VCaP (cell line): Measurements from ENCODE around the gene KSR1.
"Not testable (repeated sequence)": the region's sequence is repeated elsewhere in the genome, so short reads cannot be mapped to it uniquely, and the experiment has no call there.

Experiments used
- H3K27ac ChIP-seq: fragments of 450-650 bp; 2 replicates; pipeline ENCODE4 v1.5.1; 2017
- CTCF ChIP-seq: fragments of 450-650 bp; conservative IDR thresholded peaks from 2 replicates; pipeline ENCODE4 v1.5.1; 2017; ENCODE audit warnings: mild to moderate bottlenecking, moderate library complexity

Gene KSR1

GRCh38 chr17:27442702-27443101 lies 13.5 kb upstream of the KSR1 start:
- no peak for TF ChIP-seq CTCF

GRCh38 chr17:27443491-27443890 lies 12.8 kb upstream of the KSR1 start:
- H3K27ac ChIP-seq = no peak overlapping the region
- no peak for TF ChIP-seq CTCF

More at GRCh38 chr17:27442702-27443101, 13.5 kb upstream of the KSR1 start:
- H3K27ac ChIP-seq = no peak overlapping the region

GRCh38 chr17:27445971-27446370 lies 10.3 kb upstream of the KSR1 start:
- no peak overlapping the region for H3K27ac ChIP-seq
- TF ChIP-seq CTCF = no peak

- TF ChIP-seq CTCF = no peak
- H3K27ac ChIP-seq = no peak overlapping the region
These were observed 9.5 kb upstream of the KSR1 start for GRCh38 chr17:27446569-27447301.

GRCh38 chr17:27448534-27448933 lies 7.7 kb upstream of the KSR1 start:
- not testable (repeated sequence) for H3K27ac ChIP-seq

- H3K27ac ChIP-seq = no peak overlapping the region
- no peak for TF ChIP-seq CTCF
These were observed 6.7 kb upstream of the KSR1 start for GRCh38 chr17:27449541-27449940.

GRCh38 chr17:27449988-27450387 lies 6.3 kb upstream of the KSR1 start:
- no peak for TF ChIP-seq CTCF
- H3K27ac ChIP-seq = no peak overlapping the region

- TF ChIP-seq CTCF = no peak
- H3K27ac ChIP-seq = no peak overlapping the region
These were observed 5.8 kb upstream of the KSR1 start for GRCh38 chr17:27450416-27450815.
